ENCODE results near the gene DNAH14.
"Not testable (repeated sequence)": the region's sequence is repeated elsewhere in the genome, so short reads cannot be mapped to it uniquely, and the experiment has no call there.

The DNAH14 gene

GRCh38 chr1:225277445-225277844 is 348.0 kb downstream of the DNAH14 start:
- ChIA-PET CTCF (no interaction called here), POLR2A (no interaction called here)
- TF ChIP-seq, protein P1, sequence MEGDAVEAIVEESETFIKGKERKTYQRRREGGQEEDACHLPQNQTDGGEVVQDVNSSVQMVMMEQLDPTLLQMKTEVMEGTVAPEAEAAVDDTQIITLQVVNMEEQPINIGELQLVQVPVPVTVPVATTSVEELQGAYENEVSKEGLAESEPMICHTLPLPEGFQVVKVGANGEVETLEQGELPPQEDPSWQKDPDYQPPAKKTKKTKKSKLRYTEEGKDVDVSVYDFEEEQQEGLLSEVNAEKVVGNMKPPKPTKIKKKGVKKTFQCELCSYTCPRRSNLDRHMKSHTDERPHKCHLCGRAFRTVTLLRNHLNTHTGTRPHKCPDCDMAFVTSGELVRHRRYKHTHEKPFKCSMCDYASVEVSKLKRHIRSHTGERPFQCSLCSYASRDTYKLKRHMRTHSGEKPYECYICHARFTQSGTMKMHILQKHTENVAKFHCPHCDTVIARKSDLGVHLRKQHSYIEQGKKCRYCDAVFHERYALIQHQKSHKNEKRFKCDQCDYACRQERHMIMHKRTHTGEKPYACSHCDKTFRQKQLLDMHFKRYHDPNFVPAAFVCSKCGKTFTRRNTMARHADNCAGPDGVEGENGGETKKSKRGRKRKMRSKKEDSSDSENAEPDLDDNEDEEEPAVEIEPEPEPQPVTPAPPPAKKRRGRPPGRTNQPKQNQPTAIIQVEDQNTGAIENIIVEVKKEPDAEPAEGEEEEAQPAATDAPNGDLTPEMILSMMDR (IDR thresholded peaks at IDR 0.05; ENCODE audit: control extremely low read depth, extremely low read depth, low read depth, missing control alignments): no peak
- DNase-seq (ENCODE audit: extremely low spot score): no peak

GRCh38 chr1:225280563-225280962 is 351.1 kb downstream of the DNAH14 start:
- CTCF ChIA-PET: interaction anchor here (0.7 kb wide), 1 partner anchor 10 kb away, joined by 3 read pairs; no protein-coding TSS in a partner anchor
- POLR2A ChIA-PET: no interaction called here
- DNase-seq (ENCODE audit: extremely low spot score): no peak
- TF ChIP-seq, protein P1 (IDR thresholded peaks at IDR 0.05; ENCODE audit: control extremely low read depth, extremely low read depth, low read depth, missing control alignments): no peak

- ChIA-PET POLR2A (no interaction called here), CTCF (interaction anchor here (1.0 kb wide), 1 partner anchor 9 kb away, joined by 3 read pairs; no protein-coding TSS in a partner anchor)
Measured at GRCh38 chr1:225290244-225290643, 360.8 kb downstream of the DNAH14 start.

DNA sequence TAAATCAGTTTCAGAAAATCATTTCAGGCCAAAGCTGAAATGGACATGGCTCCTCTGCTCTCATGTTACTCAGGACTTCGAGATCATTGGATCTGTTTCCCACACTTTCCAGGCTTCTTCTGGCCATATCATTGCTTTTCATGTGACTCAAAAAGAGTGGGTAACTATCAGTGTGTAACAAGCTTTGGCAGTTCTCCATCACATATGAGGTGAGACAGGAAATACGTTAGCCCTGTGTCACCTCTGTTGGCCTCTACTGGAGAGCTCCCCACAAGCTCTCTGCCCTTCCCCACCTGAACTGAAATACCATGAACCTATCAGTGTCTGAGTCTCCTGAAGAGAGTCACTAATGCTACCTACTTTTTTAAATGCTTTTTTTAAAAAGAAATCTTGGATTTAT is 370.1 kb downstream of the DNAH14 start:
- ChIA-PET POLR2A (no interaction called here), CTCF (interaction anchor here (1.6 kb wide), 1 partner anchor 12 kb away, joined by 4 read pairs; no protein-coding TSS in a partner anchor)

More at GRCh38 chr1:225290244-225290643, 360.8 kb downstream of the DNAH14 start:
- DNase-seq (ENCODE audit: extremely low spot score): no peak
- TF ChIP-seq, protein P1 (IDR thresholded peaks at IDR 0.05; ENCODE audit: control extremely low read depth, extremely low read depth, low read depth, missing control alignments): no peak

GRCh38 chr1:225300381-225300780 is 370.9 kb downstream of the DNAH14 start:
- DNase-seq (ENCODE audit: extremely low spot score): no peak
- ChIA-PET POLR2A (no interaction called here), CTCF (interaction anchor here (0.9 to 1.1 kb wide), 2 partner anchors 9 to 12 kb away, joined by 3 read pairs; no protein-coding TSS in a partner anchor)
- TF ChIP-seq, protein P1 (IDR thresholded peaks at IDR 0.05; ENCODE audit: control extremely low read depth, extremely low read depth, low read depth, missing control alignments): no peak

More for the DNA sequence above, 370.1 kb downstream of the DNAH14 start:
- TF ChIP-seq, protein P1 (IDR thresholded peaks at IDR 0.05; ENCODE audit: control extremely low read depth, extremely low read depth, low read depth, missing control alignments): no peak
- no peak for DNase-seq (ENCODE audit: extremely low spot score)

DNA sequence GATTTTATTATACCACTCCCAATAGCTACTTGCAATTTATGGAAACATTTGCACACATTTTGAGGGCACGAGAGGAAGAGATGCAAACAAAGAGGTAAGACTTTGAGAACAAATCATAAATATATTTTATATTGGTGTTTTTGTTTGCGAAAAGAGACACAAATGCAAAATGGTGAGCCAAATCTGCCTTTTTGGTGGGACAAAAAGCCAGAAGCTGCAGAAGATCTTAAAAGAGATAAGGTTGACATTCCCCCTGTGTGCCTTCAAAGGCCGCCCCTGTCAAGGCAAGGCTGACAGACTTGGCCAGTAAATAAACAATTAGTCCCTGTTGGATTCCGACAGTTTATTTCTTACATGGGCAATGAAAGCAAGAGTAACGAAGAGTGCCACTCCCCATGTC is 375.5 kb downstream of the DNAH14 start:
- TF ChIP-seq, protein P1 (IDR thresholded peaks at IDR 0.05; ENCODE audit: control extremely low read depth, extremely low read depth, low read depth, missing control alignments): no peak
- ChIA-PET POLR2A (no interaction called here), CTCF (interaction anchor here (1.5 to 2.2 kb wide), 2 partner anchors 14 to 49 kb away, joined by 3 to 10 read pairs; no protein-coding TSS in a partner anchor)
- no peak for DNase-seq (ENCODE audit: extremely low spot score)

- POLR2A ChIA-PET; DNase-seq (ENCODE audit: extremely low spot score): not testable (repeated sequence)
- CTCF ChIA-PET: interaction anchor here (1.1 kb wide), 1 partner anchor 9 kb away, joined by 3 read pairs; no protein-coding TSS in a partner anchor
Measured at GRCh38 chr1:225310544-225310943, 381.1 kb downstream of the DNAH14 start.

Data from GM10248 (cell line).